ENCODE data around the gene RALGDS.
"Not testable (repeated sequence)": the region's sequence is repeated elsewhere in the genome, so short reads cannot be mapped to it uniquely, and the experiment has no call there.

The RALGDS gene

GRCh38 chr9:133121198-133121914 lies at the start of gene RALGDS:
Gene RALGDS, minus strand, starts transcription at chr9:133121240. Its CDS starts 86 bp downstream, at chr9:133121154.
- FAIRE-seq: no peak

- FAIRE-seq: no peak
Measured at GRCh38 chr9:133170716-133171115, 49.7 kb upstream of the RALGDS start.

DNA sequence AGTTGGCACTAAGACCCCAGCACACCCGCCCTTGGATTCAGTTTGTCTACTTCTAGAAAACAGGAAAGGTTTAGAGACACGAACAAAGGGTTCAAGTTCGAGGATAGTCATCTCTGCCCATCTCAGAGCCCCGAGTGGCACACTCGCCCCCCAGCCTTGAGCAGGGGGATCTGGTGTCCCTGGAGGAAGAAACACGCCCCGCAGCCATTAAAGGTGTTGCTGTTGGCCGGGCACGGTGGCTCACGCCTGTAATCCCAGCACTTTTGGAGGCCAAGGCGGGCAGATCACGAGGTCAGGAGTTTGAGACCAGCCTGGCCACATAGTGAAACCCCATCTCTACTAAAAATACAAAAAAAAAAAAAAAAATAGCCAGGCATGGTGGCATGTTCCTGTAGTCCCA lies 48.6 kb upstream of the RALGDS start:
- not testable (repeated sequence) for FAIRE-seq

GRCh38 chr9:133169102-133169501 lies 48.1 kb upstream of the RALGDS start:
- FAIRE-seq: no peak

DNA sequence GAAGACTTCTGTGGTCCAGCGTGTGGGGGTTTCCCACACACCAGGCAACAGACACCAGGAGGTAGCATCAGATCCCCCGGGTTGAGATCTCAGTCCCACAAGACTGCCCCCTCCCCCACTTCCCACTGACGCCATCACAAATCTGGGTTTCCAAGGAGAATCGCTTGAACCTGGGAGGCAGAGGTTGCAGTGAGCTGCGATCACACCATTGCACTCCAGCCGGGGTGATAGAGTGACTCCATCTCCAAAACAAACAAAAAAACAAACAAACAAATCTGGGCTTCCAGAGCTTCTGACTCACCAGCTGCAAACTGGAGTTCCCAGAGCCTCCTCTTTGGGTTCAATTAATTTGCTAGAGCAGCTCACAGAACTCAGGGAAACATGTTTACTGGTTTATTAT lies 47.4 kb upstream of the RALGDS start:
- FAIRE-seq: no peak

DNA sequence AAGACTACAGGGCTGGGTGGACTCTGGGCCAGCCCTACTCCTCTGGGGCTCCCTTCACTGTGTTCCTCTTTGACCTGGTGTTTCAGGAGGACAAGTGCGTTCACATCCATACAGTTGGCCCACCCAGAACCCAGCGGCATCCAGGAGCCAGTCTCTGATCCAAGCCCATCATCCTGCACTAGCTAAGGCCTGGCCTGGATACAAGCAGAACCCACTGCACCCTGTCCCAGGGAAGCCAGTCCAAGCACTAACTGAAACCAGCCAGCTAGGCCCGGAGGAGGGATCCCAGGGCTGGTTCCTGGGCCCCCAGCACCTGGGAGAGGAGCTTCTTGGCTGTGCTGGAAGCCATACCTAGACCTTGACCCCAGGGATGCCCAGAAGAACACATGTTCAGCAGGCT lies 46.7 kb upstream of the RALGDS start:
- FAIRE-seq: no peak

DNA sequence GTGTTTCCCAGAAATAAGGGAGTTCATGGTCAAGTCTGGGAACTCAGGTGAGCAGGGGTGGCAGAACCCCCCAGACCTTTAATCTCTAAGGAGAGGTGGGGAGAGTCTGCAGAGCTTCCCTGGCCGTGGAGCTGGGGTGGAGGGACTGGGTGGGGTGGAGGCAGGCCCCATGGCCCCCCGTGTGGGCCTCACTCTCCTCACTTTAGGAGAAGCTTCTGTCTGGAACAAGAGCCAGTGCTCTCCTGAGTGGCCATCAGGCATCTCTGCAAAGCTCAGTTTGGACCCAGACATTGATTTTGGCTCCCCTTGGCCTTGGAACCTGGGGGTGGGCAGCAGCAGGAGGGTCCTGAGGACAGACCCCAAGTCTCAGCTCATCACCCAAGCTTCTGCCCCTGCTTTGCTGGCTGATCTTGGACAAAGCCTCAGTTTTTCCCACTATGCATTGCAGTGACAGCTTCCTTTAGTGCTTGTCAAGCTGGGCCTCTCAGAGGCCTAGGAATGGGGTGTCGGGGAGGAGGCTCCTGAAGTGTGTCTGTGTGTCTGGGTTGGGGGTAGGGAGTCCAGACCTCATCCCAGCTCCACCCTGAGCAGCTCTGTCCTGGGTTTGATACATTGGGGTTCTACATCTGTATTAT lies 46.2 kb upstream of the RALGDS start:
- FAIRE-seq: no peak

DNA sequence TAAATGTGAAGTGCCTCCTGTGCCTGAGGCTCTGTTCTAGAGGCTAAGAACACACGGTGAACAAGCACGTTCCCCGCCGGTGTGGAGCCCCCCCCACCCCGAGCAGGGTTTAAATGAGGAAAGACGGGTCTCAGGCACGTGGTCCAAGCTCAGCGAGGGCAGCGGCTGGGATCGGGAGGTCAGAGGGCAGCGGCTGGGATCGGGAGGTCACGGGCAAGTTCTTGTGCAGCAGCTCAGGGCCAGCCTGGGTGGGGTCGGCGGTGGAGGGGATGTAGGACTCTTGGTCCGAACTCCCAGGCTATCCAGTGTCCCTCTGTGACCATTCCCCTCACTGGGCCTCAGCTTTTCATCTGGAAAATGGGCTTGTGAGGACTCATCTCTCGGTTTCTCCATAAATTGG lies 45.4 kb upstream of the RALGDS start:
- no peak for FAIRE-seq

- no peak for FAIRE-seq
Measured at GRCh38 chr9:133165452-133165730, 44.4 kb upstream of the RALGDS start.

DNA sequence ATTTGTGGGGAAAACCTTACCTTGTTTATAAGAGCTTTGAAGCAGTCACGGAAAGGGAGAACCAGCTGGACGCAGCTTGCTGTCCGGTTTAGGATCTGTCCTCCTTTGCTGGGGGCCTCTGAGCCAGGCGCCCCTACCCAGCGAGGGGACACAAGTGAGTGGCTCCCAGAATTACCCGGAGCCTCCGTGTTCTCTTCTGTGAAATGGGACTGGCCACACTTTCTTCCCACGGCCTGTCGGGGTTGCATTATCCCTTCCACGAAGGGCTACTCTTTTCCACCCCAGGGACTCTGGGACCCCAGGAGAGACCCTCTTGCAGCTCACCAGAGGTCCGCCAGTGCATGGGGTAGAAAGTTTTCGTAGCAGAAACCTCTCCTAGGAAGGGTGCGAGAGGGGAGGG lies 43.2 kb upstream of the RALGDS start:
- no peak for FAIRE-seq

DNA sequence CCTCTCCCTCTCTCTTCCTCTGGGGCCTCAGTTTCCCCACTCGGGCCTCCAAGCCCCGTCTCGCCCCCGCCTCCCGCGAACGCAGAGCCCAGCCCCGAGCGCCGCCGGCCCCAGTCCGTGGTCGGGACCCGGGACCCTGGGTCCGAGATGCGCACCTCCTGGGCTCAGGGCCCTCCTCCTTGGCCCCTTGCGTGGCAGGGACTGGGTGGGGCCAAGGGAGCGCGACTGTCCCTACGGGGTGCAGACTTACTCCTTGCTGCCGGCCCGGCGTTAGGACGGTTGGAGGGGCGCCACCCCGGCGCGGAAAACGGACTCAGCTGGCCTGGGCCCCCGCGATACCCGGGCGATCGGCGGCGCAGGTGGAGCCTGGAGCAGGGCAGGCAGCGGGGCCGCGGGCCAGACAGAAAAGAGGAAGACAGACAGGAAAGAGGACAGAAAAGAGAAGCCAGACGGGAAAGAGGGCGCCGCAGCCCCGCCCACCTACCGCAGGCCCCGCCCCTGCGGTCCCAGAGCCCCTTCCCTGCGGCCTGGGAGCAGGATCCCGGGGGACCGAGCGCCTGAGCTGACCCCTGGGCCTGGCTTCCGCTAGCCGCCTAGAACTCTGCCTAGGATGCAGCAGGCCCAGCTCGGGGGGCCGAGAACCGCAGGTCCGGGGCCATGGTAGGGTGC lies 42.6 kb upstream of the RALGDS start, which contains the start of gene GBGT1:
Gene GBGT1 (minus strand): TSS at position 411 of the 669 bp plus-strand sequence. CDS start 1,502 bp downstream, outside the sequence.
- no peak for FAIRE-seq

GRCh38 chr9:133162861-133163503 lies 41.9 kb upstream of the RALGDS start:
- no peak for FAIRE-seq

DNA sequence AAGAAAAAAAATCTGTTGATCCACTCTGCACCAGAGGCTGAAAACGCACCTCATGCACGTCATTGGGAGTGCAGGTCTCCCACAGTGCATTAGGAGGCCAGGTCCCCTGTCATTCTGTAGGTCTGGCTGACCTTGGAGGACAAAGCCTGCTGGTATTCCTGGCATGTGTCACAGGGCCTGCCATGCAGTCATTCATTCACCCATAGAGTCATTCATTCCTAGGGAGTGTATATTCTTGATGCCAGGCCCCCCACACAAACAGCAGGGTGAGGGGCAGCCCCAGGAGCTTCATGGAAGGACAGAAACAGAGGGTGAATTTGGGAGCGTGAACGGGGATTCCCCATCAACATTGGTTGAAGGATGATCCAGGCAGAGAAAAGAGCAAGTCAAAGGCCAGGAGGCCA lies 40.5 kb upstream of the RALGDS start:
- FAIRE-seq: no peak

- peak; percentile 49 for FAIRE-seq
Measured at GRCh38 chr9:133160742-133161546, 39.9 kb upstream of the RALGDS start.

- FAIRE-seq: no peak
Measured at GRCh38 chr9:133158695-133159094, 37.7 kb upstream of the RALGDS start.

DNA sequence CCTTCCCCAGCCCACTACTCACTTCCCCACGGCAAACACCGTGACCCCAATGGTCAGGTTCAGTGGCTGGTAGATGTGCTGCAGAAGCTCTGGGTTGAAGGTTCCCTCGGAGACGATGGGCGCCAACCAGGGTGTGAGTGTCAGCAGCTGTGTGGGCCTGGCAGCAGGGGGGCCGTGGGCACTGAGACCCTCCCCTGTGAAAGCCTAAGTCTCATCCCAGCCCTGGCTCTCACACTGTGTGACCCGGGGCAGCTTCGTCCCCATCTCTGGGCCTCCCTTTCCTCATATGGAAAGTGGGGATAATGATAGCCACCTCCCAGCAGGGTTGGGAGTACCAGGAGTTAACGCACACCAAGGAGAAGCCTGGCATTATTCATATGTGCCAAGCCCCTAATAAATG lies 34.1 kb upstream of the RALGDS start:
- FAIRE-seq: no peak

GRCh38 chr9:133154097-133154989 lies 33.3 kb upstream of the RALGDS start:
- FAIRE-seq: no peak

DNA sequence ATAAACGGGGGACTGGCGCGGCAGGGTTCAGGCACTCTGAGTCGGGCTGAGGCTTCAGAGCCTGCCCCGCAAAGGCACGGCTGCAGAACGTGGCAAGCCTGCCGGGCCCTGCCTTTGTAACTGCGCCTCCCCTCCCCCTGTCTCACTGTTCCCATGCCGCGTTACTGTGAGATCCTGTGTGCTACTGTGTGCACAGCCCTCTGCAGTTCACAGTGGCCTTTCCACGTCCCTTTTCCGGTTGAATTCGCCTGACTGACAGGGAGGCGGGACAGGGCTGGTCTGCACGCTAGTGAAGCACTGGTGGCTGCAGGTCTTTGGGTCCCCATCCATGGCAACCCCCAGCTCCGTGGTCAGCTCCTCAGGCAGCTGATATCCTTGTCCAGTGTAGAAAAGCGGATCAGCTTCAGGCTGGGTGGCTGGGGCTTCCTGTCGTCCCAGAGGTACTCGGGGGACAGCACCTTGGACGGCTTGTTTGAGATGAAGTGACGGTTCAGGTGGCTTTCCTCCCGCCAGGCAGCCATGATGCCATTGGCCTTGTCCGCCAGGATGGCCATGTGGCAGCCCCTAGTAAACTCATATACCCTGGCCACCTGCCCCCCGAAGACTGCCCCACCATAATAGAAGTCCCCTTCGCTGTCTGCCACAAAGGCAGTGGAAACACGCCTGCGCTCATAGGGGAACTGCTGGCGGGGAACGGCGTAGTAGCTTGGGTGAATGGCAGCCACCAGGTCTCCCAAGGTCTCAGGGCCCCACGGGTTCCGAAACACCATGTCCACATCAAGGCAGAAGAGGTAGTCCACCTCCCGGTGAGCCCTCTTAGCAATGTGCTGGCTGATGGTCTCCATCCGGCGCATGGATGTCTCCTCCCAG lies 32.4 kb upstream of the RALGDS start:
- no peak for FAIRE-seq

- no peak for FAIRE-seq
Measured at GRCh38 chr9:133151601-133152525, 30.8 kb upstream of the RALGDS start.

DNA sequence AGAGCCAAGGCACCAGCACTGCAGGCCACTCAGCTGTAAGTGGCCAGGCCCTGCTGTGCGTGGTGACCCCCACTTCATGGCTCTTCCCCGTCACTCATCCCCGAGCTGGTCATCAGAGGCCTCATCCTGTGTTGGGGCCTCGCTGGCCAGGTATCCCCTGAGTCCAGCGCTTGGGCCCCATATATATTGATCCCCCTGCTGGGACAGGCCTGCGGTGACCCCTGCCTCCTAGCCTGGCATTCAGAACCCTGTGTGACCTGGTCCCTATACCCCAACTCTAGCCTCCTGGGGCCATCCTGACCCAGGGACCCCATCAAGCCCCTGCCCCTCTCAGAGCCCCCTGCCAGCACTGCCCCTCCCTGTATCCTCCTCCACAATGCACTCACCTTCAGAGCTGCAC lies 30.0 kb upstream of the RALGDS start:
- FAIRE-seq: no peak
